Progenitor cell of endocrine pancreas (in vitro differentiated cells): ENCODE measurements around the gene OSGIN1. TPM values are rescaled to one million over a fixed set of nuclear protein-coding genes. Genes with fewer than 3 reads are reported as not detected.

Experiments used
- DNase-seq: peaks from one replicate; pipeline ENCODE4 v3.0.0; 2021; ENCODE audit warnings: low spot score; ENCODE audit not compliant: unreplicated experiment
- H3K27ac Mint-ChIP-seq: 2 replicates; pipeline ENCODE4 v1.8.0; 2021; ENCODE audit warnings: mild to moderate bottlenecking, moderate library complexity, mixed read lengths
- H3K27me3 Mint-ChIP-seq: 2 replicates; pipeline ENCODE4 v1.8.0; 2021; ENCODE audit warnings: mixed read lengths
- H3K36me3 Mint-ChIP-seq: 2 replicates; pipeline ENCODE4 v1.8.0; 2022; ENCODE audit warnings: mixed read lengths; ENCODE audit not compliant: insufficient read depth
- H3K4me1 Mint-ChIP-seq: 2 replicates; pipeline ENCODE4 v1.8.0; 2021; ENCODE audit warnings: low read depth, mixed read lengths
- H3K4me3 Mint-ChIP-seq: 2 replicates; pipeline ENCODE4 v1.8.0; 2021; ENCODE audit warnings: low read depth, mild to moderate bottlenecking, moderate library complexity, mixed read lengths
- H3K9me3 Mint-ChIP-seq: 2 replicates; pipeline ENCODE4 v1.8.0; 2021; ENCODE audit warnings: low read depth, mixed read lengths
- CTCF ChIP-seq: fragments of 200-600 bp; sonication (generic); IDR thresholded peaks from one replicate; pipeline ENCODE4 v1.5.0; 2021; ENCODE audit warnings: antibody characterized with exemption, mild to moderate bottlenecking; ENCODE audit not compliant: unreplicated experiment
- total RNA-seq: library from RNA; stranded (reverse); gene quantifications from 2 replicates; pipeline ENCODE4 v1.2.1, GENCODE V29; 2021

OSGIN1 gene
- total RNA-seq, 1 donor from 2014 or later: 2.7 TPM

GRCh38 chr16:83965444-83966152 lies 12.6 kb downstream of the OSGIN1 start:
- H3K9me3 Mint-ChIP-seq: no peaks in the 10 kb centered on the region
- H3K4me3 Mint-ChIP-seq: no peak overlapping the region
- peaks cover 10% of the 10 kb centered on the region for H3K27me3 Mint-ChIP-seq
- H3K36me3 Mint-ChIP-seq: no peaks in the 10 kb centered on the region
- no peak for DNase-seq
- no peaks in the 10 kb centered on the region for H3K4me1 Mint-ChIP-seq
- TF ChIP-seq CTCF: no peak
- H3K27ac Mint-ChIP-seq: no peak overlapping the region

DNA sequence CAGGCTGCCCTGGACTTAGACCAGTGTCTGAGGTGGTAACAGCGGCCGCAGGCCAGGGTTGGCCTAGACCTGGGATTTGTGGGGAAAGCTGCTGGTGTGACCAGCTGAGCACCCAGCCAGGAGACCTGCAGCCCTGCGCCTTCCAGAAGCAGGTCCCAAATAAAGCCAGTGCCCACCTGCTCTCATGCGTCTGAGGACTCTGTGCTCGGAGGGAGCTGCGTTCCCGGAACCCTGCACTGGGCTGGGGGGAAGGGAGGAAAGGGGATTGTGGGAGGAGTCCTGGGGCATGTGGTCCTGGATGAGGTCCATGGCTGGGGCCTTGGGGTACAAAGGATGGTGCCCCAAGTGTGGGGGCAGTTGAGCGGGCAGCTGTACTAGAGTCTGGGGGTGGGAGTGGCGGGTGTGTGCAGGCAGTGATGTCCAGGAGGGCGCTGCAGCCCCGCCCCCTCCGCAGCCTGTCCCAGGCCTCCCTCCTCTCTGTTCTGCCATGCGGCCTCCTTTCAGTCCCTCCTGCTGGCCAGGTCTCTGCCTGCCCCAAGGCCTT lies 13.2 kb downstream of the OSGIN1 start:
- Mint-ChIP-seq H3K27ac (no peak overlapping the region), H3K36me3 (no peaks in the 10 kb centered on the region)
- DNase-seq: no peak

DNA sequence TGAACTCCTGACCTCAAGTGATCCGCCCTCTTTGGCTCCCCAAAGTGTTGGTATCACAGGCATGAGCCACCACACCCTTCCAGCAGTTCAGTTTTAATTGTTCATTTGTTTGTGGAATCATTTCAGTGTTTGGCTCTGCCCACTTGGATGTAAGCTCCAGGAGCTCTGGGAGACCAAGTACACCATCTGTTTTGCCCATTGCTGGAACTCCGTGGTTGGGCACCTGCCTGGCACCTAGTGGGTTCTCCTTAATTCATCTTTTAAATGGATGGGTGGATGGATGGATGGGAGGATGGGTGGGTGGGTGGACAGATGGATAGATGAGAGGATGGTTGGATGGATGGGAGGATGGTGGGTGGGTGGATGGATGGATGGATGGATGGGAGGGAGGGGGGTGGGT lies 14.1 kb downstream of the OSGIN1 start:
- no peaks in the 10 kb centered on the region for H3K4me1 Mint-ChIP-seq
- DNase-seq: no peak
- peaks cover 10% of the 10 kb centered on the region for H3K27me3 Mint-ChIP-seq
- H3K36me3 Mint-ChIP-seq: no peaks in the 10 kb centered on the region
- no peak for TF ChIP-seq CTCF
- no peak overlapping the region for H3K27ac Mint-ChIP-seq
- H3K4me3 Mint-ChIP-seq: peak overlapping the region; percentile 33
- H3K9me3 Mint-ChIP-seq: no peaks in the 10 kb centered on the region

More for the DNA sequence above, 13.2 kb downstream of the OSGIN1 start:
- no peaks in the 10 kb centered on the region for H3K4me1 Mint-ChIP-seq
- no peak overlapping the region for H3K4me3 Mint-ChIP-seq
- TF ChIP-seq CTCF: no peak
- no peaks in the 10 kb centered on the region for H3K9me3 Mint-ChIP-seq
- H3K27me3 Mint-ChIP-seq: peaks cover 10% of the 10 kb centered on the region

DNA sequence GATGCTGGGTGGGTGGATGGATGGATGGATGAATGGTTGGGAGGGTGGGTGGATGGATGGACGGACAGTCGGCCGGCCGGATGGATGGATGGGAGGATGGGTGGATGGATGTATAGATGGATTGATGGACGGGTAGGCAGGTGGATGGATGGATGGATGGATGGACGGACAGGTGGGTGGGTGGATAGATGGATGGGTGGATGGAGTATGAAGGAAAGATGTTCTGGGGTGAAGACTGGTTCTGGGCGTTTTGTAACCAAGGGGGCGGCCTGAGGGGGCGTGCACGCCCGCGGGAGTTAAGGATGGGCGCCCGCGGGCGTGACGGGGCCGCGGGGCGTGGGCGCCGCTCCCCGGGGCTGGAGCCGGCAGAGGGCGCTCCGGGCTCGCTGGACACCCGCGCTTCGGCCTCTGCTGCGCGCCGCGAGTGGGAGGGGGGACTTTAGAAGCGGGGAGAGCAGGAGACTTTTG lies 14.8 kb downstream of the OSGIN1 start, which contains the start of gene NECAB2:
Gene NECAB2, plus strand, starts transcription at position 407 of the 468 bp plus-strand sequence. CDS start 405 bp downstream, outside the sequence.
- H3K4me3 Mint-ChIP-seq: peak within 1 kb of the TSS; percentile 66

More for the DNA sequence above, 14.8 kb downstream of the OSGIN1 start, which contains the start of gene NECAB2:
- Mint-ChIP-seq H3K27ac (no peak within 1 kb of the TSS), H3K9me3 (no peaks in the 10 kb centered on the region), H3K27me3 (peaks cover 10% of the 10 kb centered on the region), H3K36me3 (no peaks in the 10 kb centered on the region), H3K4me1 (no peaks in the 10 kb centered on the region)
- peak; percentile 89 for TF ChIP-seq CTCF
- peak; percentile 49 for DNase-seq
